Measurements from ENCODE around the gene EDEM2.

DNA sequence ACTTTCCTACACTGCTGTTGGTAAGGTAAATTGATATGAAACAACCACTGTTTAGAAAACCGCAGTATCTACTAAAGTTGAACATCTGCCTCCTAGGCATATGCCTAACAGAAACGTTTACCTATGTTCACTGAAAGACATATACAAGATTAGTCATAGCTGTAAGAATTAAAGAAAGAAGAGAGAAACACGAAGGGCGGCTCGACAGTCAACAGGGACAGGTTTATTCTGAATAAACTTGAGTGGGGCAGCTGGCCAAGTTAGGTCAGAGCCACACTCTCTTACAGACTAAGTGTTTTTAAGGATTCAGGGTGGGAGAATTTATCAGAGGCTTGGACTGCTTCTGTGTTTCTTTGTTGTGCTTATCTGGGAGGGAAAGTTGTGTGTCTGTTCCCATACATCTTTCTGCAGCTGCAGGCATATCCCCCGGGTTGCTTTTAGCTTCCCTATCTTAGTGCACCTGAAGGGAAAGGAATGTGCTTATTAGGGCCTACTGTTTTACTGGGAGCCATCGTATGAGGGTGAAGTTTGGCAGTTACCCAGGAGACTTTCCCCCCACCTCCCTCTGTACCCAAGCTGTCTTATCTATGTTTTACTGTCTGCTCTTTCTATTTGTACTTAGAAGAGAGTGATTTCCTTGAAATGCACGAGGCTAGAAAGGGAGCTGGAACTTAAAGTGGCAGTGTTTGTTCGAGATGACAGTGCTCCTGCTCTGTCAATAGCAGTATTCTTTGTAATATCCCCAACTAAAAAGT lies 45.2 kb upstream of the EDEM2 start:
- TF ChIP-seq, protein P1, sequence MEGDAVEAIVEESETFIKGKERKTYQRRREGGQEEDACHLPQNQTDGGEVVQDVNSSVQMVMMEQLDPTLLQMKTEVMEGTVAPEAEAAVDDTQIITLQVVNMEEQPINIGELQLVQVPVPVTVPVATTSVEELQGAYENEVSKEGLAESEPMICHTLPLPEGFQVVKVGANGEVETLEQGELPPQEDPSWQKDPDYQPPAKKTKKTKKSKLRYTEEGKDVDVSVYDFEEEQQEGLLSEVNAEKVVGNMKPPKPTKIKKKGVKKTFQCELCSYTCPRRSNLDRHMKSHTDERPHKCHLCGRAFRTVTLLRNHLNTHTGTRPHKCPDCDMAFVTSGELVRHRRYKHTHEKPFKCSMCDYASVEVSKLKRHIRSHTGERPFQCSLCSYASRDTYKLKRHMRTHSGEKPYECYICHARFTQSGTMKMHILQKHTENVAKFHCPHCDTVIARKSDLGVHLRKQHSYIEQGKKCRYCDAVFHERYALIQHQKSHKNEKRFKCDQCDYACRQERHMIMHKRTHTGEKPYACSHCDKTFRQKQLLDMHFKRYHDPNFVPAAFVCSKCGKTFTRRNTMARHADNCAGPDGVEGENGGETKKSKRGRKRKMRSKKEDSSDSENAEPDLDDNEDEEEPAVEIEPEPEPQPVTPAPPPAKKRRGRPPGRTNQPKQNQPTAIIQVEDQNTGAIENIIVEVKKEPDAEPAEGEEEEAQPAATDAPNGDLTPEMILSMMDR (conservative IDR thresholded peaks at IDR 0.05; ENCODE audit: low read depth, low read length), result no peak
- TF ChIP-seq MAZ (IDR thresholded peaks at IDR 0.05; ENCODE audit: borderline replicate concordance, low read depth, low read length) (no peak), POLR2A (IDR thresholded peaks at IDR 0.05; ENCODE audit: low read depth, low read length) (no peak), SMC3 (IDR thresholded peaks at IDR 0.05; ENCODE audit: low read depth, low read length) (no peak), RFX5 (IDR thresholded peaks at IDR 0.05; ENCODE audit: low read depth, low read length) (no peak), CEBPB (IDR thresholded peaks at IDR 0.05; ENCODE audit: low read depth, low read length) (no peak)

Measured in IMR-90 (cell line).